SW480 (cell line): Measurements from ENCODE around the gene PAPPA.

ENCODE experiments used
- DNase-seq: peaks from one replicate; pipeline ENCODE4 v3.0.0-alpha.2; 2016; ENCODE audit warnings: low spot score

The PAPPA gene

GRCh38 chr9:116232424-116233159, 79.0 kb downstream of the PAPPA start:
- DNase-seq: no peak

GRCh38 chr9:116233160-116233530, 79.6 kb downstream of the PAPPA start:
- DNase-seq: no peak

GRCh38 chr9:116234081-116234480, 80.5 kb downstream of the PAPPA start:
- no peak for DNase-seq

- no peak for DNase-seq
These were observed 83.4 kb downstream of the PAPPA start for GRCh38 chr9:116236979-116237378.

- DNase-seq: no peak
These were observed 83.9 kb downstream of the PAPPA start for GRCh38 chr9:116237456-116237855.

GRCh38 chr9:116238225-116238624, 84.6 kb downstream of the PAPPA start:
- no peak for DNase-seq

- DNase-seq: no peak
These were observed 85.3 kb downstream of the PAPPA start for GRCh38 chr9:116238776-116239340.

GRCh38 chr9:116243708-116244107, 90.1 kb downstream of the PAPPA start:
- DNase-seq: no peak

GRCh38 chr9:116247284-116247683, 93.7 kb downstream of the PAPPA start:
- no peak for DNase-seq

- no peak for DNase-seq
These were observed 94.3 kb downstream of the PAPPA start for GRCh38 chr9:116247791-116248374.

GRCh38 chr9:116250891-116251290, 97.3 kb downstream of the PAPPA start:
- DNase-seq: no peak

- DNase-seq: no peak
These were observed 97.8 kb downstream of the PAPPA start for GRCh38 chr9:116251366-116251765.

GRCh38 chr9:116260531-116260930, 106.9 kb downstream of the PAPPA start:
- no peak for DNase-seq

GRCh38 chr9:116262448-116262847, 108.9 kb downstream of the PAPPA start:
- no peak for DNase-seq

- no peak for DNase-seq
These were observed 110.8 kb downstream of the PAPPA start for GRCh38 chr9:116264361-116264760.

- peak; percentile 26 for DNase-seq
These were observed 113.4 kb downstream of the PAPPA start for GRCh38 chr9:116267021-116267420.

GRCh38 chr9:116269250-116269649, 115.7 kb downstream of the PAPPA start:
- DNase-seq: no peak

- no peak for DNase-seq
These were observed 117.0 kb downstream of the PAPPA start for GRCh38 chr9:116270546-116270945.

- DNase-seq: no peak
These were observed 117.7 kb downstream of the PAPPA start for GRCh38 chr9:116271340-116271739.

- DNase-seq: no peak
These were observed 118.4 kb downstream of the PAPPA start for GRCh38 chr9:116271991-116272390.

- no peak for DNase-seq
These were observed 120.7 kb downstream of the PAPPA start for GRCh38 chr9:116274293-116274692.

GRCh38 chr9:116275418-116276195, 122.0 kb downstream of the PAPPA start:
- no peak for DNase-seq

- no peak for DNase-seq
These were observed 122.6 kb downstream of the PAPPA start for GRCh38 chr9:116276196-116276493.
